ENCODE data around the gene RASAL1.

DNA sequence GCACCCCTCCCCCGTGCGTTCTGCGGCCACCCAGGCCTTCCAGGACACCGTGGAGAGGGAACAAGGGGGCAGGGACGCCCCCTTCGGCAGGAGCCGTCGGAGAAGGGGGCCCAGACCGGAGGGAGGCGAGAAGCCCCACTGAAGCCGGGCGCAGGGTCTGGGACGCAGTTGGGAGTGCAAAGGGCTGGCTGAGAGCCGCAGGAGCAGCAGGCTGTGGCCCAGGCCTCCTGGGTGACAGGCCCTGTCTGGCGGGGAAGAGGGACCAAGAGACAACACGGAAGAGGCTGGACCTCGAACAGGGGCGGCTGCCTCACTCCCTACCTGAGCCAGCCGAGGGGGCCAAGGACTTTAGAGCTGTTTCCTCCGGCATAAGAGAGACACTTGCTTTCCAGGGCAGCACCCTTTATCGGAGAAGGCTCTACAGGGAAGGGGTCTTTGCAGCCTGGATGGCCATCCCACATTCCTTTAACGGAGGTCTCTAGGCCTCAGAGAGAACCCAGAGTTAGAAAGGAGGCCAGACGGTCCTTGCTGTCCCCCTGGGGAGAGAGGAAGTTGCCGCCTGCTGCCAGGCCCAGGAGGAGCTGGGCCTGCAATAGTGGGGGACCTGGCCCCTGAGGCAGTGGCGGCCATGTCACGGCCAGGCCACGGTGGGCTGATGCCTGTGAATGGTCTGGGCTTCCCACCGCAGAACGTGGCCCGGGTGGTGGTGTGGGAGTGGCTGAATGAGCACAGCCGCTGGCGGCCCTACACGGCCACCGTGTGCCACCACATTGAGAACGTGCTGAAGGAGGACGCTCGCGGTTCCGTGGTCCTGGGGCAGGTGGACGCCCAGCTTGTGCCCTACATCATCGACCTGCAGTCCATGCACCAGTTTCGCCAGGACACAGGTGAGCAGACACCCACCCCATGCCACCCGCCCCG lies 77.7 kb downstream of the RASAL1 start:
- TF ChIP-seq POLR2A (IDR thresholded peaks at IDR 0.05; ENCODE audit: low read depth, low read length): no peak
- no peak for TF ChIP-seq POLR2AphosphoS5 (IDR thresholded peaks at IDR 0.05; ENCODE audit: low read depth, low read length)
- no peak for TF ChIP-seq TAF1 (IDR thresholded peaks at IDR 0.05; ENCODE audit: borderline replicate concordance, low read depth, low read length)
